ENCODE results near the gene ZNF565.

DNA sequence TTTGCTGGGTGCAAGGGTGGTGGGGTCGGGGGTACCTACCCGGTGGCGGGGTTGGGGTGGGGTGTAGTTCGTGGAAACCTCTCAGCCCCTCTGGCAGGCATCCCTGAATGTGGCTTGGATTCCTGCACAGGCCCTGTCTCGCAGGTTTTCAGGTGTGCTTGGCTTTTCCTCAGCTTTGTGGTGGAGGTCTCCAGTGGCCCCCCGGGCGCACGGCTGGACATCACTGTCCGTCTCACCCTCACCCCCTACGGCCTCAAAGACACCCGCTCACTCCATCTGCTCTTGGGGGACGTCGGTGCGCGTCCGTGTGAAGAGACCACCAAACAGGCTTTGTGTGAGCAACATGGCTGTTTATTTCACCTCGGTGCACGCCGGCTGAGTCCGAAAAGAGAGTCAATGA lies 44.7 kb upstream of the ZNF565 start:
- TF ChIP-seq, protein P1, sequence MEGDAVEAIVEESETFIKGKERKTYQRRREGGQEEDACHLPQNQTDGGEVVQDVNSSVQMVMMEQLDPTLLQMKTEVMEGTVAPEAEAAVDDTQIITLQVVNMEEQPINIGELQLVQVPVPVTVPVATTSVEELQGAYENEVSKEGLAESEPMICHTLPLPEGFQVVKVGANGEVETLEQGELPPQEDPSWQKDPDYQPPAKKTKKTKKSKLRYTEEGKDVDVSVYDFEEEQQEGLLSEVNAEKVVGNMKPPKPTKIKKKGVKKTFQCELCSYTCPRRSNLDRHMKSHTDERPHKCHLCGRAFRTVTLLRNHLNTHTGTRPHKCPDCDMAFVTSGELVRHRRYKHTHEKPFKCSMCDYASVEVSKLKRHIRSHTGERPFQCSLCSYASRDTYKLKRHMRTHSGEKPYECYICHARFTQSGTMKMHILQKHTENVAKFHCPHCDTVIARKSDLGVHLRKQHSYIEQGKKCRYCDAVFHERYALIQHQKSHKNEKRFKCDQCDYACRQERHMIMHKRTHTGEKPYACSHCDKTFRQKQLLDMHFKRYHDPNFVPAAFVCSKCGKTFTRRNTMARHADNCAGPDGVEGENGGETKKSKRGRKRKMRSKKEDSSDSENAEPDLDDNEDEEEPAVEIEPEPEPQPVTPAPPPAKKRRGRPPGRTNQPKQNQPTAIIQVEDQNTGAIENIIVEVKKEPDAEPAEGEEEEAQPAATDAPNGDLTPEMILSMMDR (IDR thresholded peaks at IDR 0.05; ENCODE audit: low read depth, low read length): no peak
- no peak for TF ChIP-seq MYC (IDR thresholded peaks at IDR 0.05; ENCODE audit: low read depth, low read length)

Measured in NB4 (cell line).